ENCODE measurements around the gene C1QA.

DNA sequence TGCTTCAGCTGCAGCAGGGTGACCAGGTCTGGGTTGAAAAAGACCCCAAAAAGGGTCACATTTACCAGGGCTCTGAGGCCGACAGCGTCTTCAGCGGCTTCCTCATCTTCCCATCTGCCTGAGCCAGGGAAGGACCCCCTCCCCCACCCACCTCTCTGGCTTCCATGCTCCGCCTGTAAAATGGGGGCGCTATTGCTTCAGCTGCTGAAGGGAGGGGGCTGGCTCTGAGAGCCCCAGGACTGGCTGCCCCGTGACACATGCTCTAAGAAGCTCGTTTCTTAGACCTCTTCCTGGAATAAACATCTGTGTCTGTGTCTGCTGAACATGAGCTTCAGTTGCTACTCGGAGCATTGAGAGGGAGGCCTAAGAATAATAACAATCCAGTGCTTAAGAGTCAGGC is 2.9 kb downstream of the C1QA start:
- TF ChIP-seq, protein P1, sequence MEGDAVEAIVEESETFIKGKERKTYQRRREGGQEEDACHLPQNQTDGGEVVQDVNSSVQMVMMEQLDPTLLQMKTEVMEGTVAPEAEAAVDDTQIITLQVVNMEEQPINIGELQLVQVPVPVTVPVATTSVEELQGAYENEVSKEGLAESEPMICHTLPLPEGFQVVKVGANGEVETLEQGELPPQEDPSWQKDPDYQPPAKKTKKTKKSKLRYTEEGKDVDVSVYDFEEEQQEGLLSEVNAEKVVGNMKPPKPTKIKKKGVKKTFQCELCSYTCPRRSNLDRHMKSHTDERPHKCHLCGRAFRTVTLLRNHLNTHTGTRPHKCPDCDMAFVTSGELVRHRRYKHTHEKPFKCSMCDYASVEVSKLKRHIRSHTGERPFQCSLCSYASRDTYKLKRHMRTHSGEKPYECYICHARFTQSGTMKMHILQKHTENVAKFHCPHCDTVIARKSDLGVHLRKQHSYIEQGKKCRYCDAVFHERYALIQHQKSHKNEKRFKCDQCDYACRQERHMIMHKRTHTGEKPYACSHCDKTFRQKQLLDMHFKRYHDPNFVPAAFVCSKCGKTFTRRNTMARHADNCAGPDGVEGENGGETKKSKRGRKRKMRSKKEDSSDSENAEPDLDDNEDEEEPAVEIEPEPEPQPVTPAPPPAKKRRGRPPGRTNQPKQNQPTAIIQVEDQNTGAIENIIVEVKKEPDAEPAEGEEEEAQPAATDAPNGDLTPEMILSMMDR (IDR thresholded peaks at IDR 0.05), result no peak
- TF ChIP-seq POLR2A (IDR thresholded peaks at IDR 0.05), result no peak

Data from right lobe of liver (tissue), 4 donors.